Left colon (tissue), 2 donors: ENCODE results near the gene TSEN15. TPM values are rescaled to one million over a fixed set of nuclear protein-coding genes. Genes with fewer than 3 reads are reported as not detected.

Experiments
- ATAC-seq: fragments of 200-7000 bp; cut with Tn5 transposase; one replicate; pipeline ENCODE4 v1.9.1; 2020; ENCODE audit warnings: mild to moderate bottlenecking, moderate library complexity
- DNase-seq, 2 donors: peaks; one replicate each; pipeline ENCODE4 v3.0.0-alpha.2; 2020
- intact Hi-C, 2 donors: fragments of 100-400 bp; cut with DNase I in 1 of 2; cut with micrococcal nuclease in 1 of 2; formaldehyde crosslinking; loops; one replicate each; pipeline versions ENCODE4 v1.11.2 to v1.14.0; 2022; cut with DNase I, micrococcal nuclease
- long read RNA-seq: library from polyadenylated mRNA; unstranded; transcript quantifications from one replicate; pipeline ENCODE4 v2.0.0, GENCODE V29; 2021
- total RNA-seq, 2 donors: library from RNA; stranded (reverse); fragmentation: NEBNext Ultra II Directional; extraction: Animal tissue kit (Norgen Biotek cat#: 25700); gene quantifications; one replicate each; pipeline ENCODE4 v1.2.1, GENCODE V29; 2021
- donor health status: DM: no; HTN: no; CAD: no.
- donor health status: DM: yes; HTN: yes; CAD: no.

TSEN15 gene
- total RNA-seq = 10 to 100 TPM in 1 of 2 donors, 1 to 10 TPM in 1; 9.5 to 11.1 TPM
- long read RNA-seq, transcript TSEN15-216 (5 exons, 1,986 nt) = major isoform, 12 of 21 reads
- long read RNA-seq, transcript TSEN15-203 (4 exons, 1,844 nt) = minor isoform, 6 of 21 reads
- long read RNA-seq, partial matches to known transcripts = 0 of 21 reads
- long read RNA-seq, other reads (novel, unspliced or antisense) = 1 of 21 reads

DNA sequence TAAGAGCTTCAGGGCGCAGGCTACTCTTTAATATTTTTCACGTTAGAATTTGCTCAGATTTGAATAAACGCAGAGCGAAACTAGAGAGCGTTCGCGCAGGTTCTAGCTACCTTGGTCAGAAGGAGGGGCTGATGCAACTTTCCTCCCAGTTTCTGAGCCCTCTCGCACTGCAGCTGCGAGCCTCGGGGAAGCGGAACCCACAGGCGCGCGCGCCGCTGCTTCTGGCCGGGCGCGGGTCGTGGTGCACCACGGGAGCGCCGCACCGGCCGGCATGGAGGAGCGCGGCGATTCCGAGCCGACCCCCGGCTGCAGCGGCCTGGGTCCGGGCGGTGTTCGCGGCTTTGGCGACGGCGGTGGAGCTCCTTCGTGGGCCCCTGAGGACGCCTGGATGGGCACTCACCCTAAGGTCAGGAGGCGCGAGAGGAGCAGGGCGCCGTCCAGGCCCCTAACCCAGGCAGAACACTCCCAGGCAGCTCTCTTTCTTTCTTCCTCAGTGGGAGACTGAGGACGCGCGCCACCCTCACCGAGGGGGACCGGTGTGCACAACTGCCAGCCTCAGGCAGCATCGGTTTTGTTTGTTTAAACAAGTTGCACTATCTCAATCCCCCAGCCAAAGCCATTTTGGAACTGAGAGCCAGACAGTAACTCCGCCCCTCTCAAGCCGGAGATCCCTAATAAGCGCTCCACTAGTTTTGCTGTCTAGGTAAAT is at the start of gene TSEN15:
Gene TSEN15 (plus strand): TSS at position 246 of the 709 bp plus-strand sequence. CDS start 26 bp downstream, at position 272.
- peak; percentile 99 for ATAC-seq
- intact Hi-C loops = no loop called here
- peak; percentile 76 to 82 for DNase-seq

GRCh38 chr1:184002071-184002470 is 49.5 kb upstream of the TSEN15 start:
- intact Hi-C loops = no loop called here
- DNase-seq (no peak), ATAC-seq (no peak)

DNA sequence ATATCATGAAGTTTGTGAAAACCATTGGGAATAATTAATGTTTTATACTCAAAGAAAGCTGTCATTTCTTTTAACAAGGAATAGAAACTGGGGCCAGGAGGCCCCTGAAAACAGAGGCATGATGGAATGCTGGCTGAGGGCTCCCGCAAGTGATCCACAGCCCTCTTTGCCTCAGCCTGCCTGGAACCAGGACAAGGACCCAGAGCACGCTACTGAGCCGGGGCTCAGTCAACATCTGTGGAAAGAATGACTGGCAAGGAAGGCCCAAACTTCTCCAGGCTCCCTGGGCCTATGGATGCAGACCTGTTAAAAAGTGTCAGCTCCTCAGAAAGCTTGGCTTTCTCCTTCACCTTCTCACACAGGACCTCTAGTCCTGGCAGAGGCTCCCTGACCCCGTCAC is 46.6 kb upstream of the TSEN15 start:
- DNase-seq (no peak), ATAC-seq (no peak)
- intact Hi-C loops = no loop called here

- intact Hi-C loops = no loop called here
- ATAC-seq = no peak
- DNase-seq = no peak
Observed at GRCh38 chr1:184005506-184005905, 46.0 kb upstream of the TSEN15 start.

GRCh38 chr1:184010788-184011187 is 40.7 kb upstream of the TSEN15 start:
- DNase-seq = no peak
- no peak for ATAC-seq
- intact Hi-C loops = no loop called here

DNA sequence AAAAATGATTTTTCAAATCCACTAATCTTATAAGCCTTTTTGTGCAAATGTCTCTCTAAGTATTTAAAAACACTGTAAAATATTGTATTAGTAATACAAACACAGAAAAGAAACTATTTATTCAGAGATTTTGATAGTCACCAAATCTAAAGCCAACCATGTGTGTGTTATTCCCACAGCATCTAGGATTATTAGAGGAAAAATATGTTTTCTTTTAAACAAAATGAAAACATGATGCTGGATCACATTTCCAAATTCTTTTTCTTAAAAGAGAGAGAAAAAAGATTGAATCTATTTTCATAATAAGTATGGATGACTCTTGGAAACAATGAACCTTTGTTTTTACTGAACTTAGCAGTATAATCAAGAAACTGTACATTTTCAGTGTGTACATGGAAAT is 39.3 kb upstream of the TSEN15 start:
- ATAC-seq = no peak
- intact Hi-C loops = no loop called here

GRCh38 chr1:184014271-184014670 is 37.3 kb upstream of the TSEN15 start:
- no peak for DNase-seq
- intact Hi-C loops = no loop called here
- ATAC-seq = no peak

More for the DNA sequence above, 39.3 kb upstream of the TSEN15 start:
- DNase-seq = no peak

GRCh38 chr1:184016169-184016568 is 35.4 kb upstream of the TSEN15 start:
- no peak for ATAC-seq
- intact Hi-C loops = no loop called here
- DNase-seq = no peak

GRCh38 chr1:184017306-184017705 is 34.2 kb upstream of the TSEN15 start:
- no peak for ATAC-seq
- intact Hi-C loops = no loop called here
- DNase-seq = no peak

DNA sequence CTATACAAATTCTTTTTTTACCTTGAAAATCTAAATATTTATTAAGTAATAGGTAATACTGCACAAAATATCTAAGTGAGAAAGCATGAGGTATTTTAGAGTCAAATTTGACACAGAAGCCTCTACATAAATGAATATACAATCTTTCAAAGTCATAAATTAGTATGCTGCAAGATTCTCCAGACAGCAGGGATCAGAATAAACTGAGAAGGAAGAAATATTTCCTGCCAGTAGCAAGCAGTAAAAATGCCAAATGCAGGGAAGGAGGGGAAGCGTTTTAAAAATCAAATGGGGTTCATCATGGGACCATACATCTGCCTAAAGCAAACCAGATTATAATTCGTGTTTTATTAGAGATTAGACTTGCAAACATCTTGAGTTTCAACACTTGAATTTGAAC is 32.9 kb upstream of the TSEN15 start:
- no peak for DNase-seq
- intact Hi-C loops = no loop called here

DNA sequence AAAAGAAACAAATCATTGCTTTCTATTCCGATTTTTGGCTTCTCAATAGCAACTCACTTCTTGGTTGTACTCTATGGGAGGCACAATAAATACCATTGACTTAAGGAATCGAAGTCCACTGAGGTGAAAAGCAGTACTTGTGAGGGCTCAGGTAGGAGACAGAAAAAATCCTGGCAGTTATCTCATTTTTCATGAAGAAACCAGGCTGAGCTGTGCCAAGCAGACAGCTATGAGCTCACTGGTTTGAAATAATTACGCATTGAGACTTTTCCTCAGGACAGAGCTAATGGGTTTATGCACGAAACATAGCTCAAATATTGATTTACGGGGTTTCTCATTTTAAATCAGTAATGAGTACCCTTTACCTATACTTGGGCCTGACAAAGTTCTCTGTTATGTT is 32.5 kb upstream of the TSEN15 start:
- intact Hi-C loops = no loop called here
- DNase-seq = no peak
- no peak for ATAC-seq

More for the DNA sequence above, 32.9 kb upstream of the TSEN15 start:
- ATAC-seq = no peak

- ATAC-seq (no peak), DNase-seq (no peak)
- intact Hi-C loops = no loop called here
Observed at GRCh38 chr1:184019506-184019905, 32.0 kb upstream of the TSEN15 start.

DNA sequence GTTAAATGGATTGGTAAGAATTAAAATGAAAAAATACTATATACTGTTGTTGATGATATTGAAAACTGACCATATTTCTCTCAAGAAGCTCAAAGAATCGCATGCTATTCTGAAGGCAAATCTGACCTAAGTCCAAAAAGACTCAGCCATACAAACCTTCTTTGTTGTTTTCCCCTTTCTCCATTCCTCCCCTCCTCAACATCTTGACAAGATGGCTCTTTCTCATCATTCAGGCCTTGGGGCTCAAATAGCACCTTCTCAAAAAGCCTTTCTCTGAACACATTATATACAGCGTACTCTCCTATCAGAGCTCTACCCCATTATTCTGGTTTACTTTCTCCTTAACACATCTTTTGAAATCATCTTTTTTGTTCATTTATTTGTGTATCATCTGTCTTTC is 31.2 kb upstream of the TSEN15 start:
- intact Hi-C loops = no loop called here
- ATAC-seq = no peak
- DNase-seq = no peak

DNA sequence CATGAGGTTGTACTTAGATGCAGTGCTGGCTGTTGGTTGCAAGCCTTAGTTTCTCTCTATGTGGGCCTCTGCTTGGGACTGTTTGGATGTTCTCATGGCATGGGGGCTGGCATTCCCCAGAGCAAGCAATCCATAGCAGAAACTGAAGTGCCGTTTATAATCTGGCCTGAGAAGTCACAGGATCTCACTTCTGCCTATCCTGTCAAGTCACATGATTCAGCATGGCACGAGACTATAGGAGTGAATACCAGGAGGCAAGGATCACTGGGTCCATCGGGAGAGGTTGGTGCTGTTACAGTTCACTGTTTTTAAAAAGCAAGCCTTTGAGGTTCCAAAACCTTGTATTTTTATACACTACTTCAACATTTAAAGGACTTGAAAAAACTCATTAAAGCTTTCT is 30.7 kb upstream of the TSEN15 start:
- ATAC-seq (no peak), DNase-seq (no peak)
- intact Hi-C loops = no loop called here

GRCh38 chr1:184021728-184022127 is 29.8 kb upstream of the TSEN15 start:
- intact Hi-C loops = no loop called here
- DNase-seq (no peak), ATAC-seq (no peak)

- intact Hi-C loops = no loop called here
- DNase-seq = no peak
- no peak for ATAC-seq
Observed at GRCh38 chr1:184022668-184023067, 28.9 kb upstream of the TSEN15 start.

- no peak for DNase-seq
- intact Hi-C loops = no loop called here
Observed at GRCh38 chr1:184023171-184023570, 28.4 kb upstream of the TSEN15 start.

DNA sequence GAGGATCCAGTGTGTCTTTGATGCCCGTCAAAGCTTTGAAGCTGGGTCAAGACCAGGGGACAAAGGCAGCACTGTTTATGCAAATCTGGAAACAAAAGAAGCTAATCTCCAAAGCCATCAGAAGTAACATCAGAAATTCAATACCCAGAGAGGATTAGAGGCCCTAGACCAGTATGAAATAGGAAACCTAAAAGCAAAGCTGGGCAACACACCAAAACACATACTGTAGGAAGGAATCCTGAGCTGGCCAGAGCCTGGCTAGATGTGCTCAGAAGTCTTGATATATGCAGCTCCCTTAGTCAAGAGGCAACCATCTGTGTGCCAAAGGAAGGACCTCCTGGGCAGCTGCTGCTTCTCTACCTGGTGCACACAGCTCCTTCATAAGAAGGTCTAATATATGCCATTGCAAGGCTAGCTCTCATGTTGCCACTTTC is 26.3 kb upstream of the TSEN15 start:
- ATAC-seq (no peak), DNase-seq (no peak)
- intact Hi-C loops = no loop called here

More at GRCh38 chr1:184023171-184023570, 28.4 kb upstream of the TSEN15 start:
- no peak for ATAC-seq

- intact Hi-C loops = no loop called here
- no peak for ATAC-seq
- no peak for DNase-seq
Observed at GRCh38 chr1:184027826-184028695, 23.5 kb upstream of the TSEN15 start.
